Stomach (tissue), 9 donors: ENCODE measurements around the gene SCCPDH. TPM values are rescaled to one million over a fixed set of nuclear protein-coding genes. Genes with fewer than 3 reads are reported as not detected.
A peak's percentile ranks its signal among the peaks of the same experiment; 100 is the strongest.

Source experiments
- DNase-seq, 2 donors: peaks; one replicate each; pipeline versions ENCODE4 v3.0.0 to v3.0.0-alpha.2; 2013 to 2019
- H3K27ac ChIP-seq, 5 donors: fragments of 200-600 bp in 4 of 5; sonication (generic) in 4 of 5; one replicate each; pipeline ENCODE4 v1.5.1; 2013 to 2019; ENCODE audit warnings: mild to moderate bottlenecking in 1 of 5, moderate library complexity in 1 of 5
- H3K27me3 ChIP-seq, 3 donors: fragments of 200-600 bp; sonication (generic); one replicate each; pipeline ENCODE4 v1.5.1; 2017 to 2019; ENCODE audit warnings: mixed run types in 1 of 3
- H3K36me3 ChIP-seq, 4 donors: fragments of 200-600 bp; sonication (generic); 1 replicate in 3 of 4; 2 replicates in 1 of 4; pipeline ENCODE4 v1.5.1; 2016 to 2019
- H3K4me1 ChIP-seq, 4 donors: fragments of 200-600 bp; sonication (generic); one replicate each; pipeline ENCODE4 v1.5.1; 2016 to 2019
- H3K4me3 ChIP-seq, 4 donors: fragments of 200-600 bp; sonication (generic) in 3 of 4; one replicate each; pipeline ENCODE4 v1.5.1; 2016 to 2019; ENCODE audit warnings: mild to moderate bottlenecking in 1 of 4
- H3K9me3 ChIP-seq, 4 donors: fragments of 200-600 bp; sonication (generic); one replicate each; pipeline ENCODE4 v1.5.1; 2016 to 2019
- CTCF ChIP-seq, 7 experiments: fragments of 450-650 bp in 4 of 7; fragments of 200-600 bp in 3 of 7; sonication (generic) in 3 of 7; IDR thresholded peaks; one replicate each; pipeline ENCODE4 v1.5.1; 2016 to 2019; ENCODE audit warnings: antibody characterized with exemption in 7 of 7, control low read depth in 2 of 7, mild to moderate bottlenecking in 1 of 7
- EP300 ChIP-seq: sonication (generic); formaldehyde crosslinking; IDR thresholded peaks from one replicate; pipeline ENCODE4 v1.6.1; 2017; ENCODE audit warnings: antibody characterized with exemption
- POLR2A ChIP-seq, 4 donors: fragments of 450-650 bp; IDR thresholded peaks; one replicate each; pipeline ENCODE4 v1.6.1; 2016; ENCODE audit warnings: antibody characterized with exemption in 4 of 4, control low read depth in 2 of 4, mild to moderate bottlenecking in 1 of 4, moderate library complexity in 1 of 4
- POLR2AphosphoS5 ChIP-seq, 3 donors: sonication (generic); formaldehyde crosslinking; IDR thresholded peaks; one replicate each; pipeline ENCODE4 v1.6.1; 2016; ENCODE audit warnings: antibody characterized with exemption in 3 of 3
- WGBS, 5 donors: extraction: QIAGEN DNeasy Blood & Tissue Kit in 3 of 5; methylation state at CpG; one replicate each; pipeline versions ENCODE4 v1.1.5 to v1.1.7; 2013 to 2018; 5-methylcytosine and 5-hydroxymethylcytosine counted together
- intact Hi-C: fragments of 100-400 bp; cut with DNase I; formaldehyde crosslinking; loops from one replicate; pipeline ENCODE4 v1.15.1; 2023; ENCODE audit warnings: low total_unique reads
- polyA plus RNA-seq, 3 donors: library from polyadenylated mRNA; stranded (reverse); fragments of 200-250 nt; gene quantifications; one replicate each; pipeline ENCODE4 v1.2.3, GENCODE V29; 2013
- total RNA-seq, 5 donors: library from RNA; depleted of rRNA; stranded (reverse); fragments of >200 nt; gene quantifications; one replicate each; pipeline versions ENCODE4 v1.1.0 to v1.2.3, GENCODE V29; 2014 to 2016
- donor health status: healthy with polysubstance abuse.
- donor health status: Bipolar disorder and iron deficiency.
- donor health status: healthy.

SCCPDH gene
- total and polyA plus RNA-seq, 8 donors, result 13.4 to 66.3 (median 20.7) TPM

DNA sequence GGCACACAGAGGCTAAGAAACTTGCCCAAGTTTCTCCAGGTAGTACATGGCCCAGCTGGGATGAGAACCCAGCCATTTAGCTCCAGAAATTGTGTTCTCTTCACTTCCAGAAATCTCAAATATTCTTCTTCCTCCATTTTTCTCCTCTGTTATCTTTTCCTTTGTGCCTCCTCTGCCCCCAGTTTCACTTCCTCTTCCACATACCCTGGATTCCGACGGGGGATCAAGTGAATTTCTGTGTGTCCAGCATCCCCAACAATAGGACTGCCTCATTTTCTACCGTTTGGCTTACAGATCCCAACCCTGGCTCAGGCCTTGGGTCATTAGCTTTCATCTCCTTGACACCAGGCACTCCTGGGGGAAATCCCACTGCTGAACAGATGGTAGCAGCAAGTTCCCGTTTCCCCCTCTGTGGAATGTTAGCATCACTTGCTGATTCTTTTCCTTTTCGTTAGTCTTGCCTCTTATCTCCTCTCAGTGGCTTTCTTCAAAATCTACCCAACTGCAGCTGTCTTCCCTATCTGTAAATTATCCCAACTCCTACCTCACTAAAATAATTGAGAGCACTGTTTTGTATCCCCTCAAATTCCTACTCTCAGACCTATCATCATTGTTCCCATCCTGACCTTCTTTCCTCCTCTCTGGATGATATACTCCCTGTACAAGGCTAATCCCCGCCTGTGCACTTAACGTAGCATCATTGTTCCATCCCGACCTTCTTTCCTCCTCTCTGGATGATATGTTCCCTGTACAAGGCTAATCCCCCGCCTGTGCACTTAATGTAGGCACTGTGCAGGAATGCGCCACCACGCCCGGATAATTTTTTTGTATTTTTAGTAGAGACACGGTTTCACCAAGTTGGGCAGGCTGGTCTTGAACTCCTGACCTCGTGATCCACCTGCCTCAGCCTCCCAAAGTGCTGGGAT, 36.5 kb downstream of the SCCPDH start:
- DNase-seq, result no peak
- no peaks in the 10 kb centered on the region for H3K27me3 ChIP-seq
- H3K4me3 ChIP-seq, result no peak overlapping the region
- no peaks in the 10 kb centered on the region for H3K4me1 ChIP-seq
- no peak for TF ChIP-seq EP300
- no peak for TF ChIP-seq POLR2AphosphoS5 (IDR thresholded peaks at IDR 0.05)
- no peak for TF ChIP-seq POLR2A (IDR thresholded peaks at IDR 0.05)
- no peak for TF ChIP-seq CTCF (IDR thresholded peaks at IDR 0.05)
- no peak overlapping the region for H3K27ac ChIP-seq
- WGBS, 5 donors, result 83 to 89% (median 86%) methylated on average over 14 of the region's 14 CpGs
- H3K9me3 ChIP-seq, result no peaks in the 10 kb centered on the region
- intact Hi-C loops, result no loop called here
- H3K36me3 ChIP-seq, result peaks cover 2 to 64% (median 59%) of the 10 kb centered on the region in 4 donors

DNA sequence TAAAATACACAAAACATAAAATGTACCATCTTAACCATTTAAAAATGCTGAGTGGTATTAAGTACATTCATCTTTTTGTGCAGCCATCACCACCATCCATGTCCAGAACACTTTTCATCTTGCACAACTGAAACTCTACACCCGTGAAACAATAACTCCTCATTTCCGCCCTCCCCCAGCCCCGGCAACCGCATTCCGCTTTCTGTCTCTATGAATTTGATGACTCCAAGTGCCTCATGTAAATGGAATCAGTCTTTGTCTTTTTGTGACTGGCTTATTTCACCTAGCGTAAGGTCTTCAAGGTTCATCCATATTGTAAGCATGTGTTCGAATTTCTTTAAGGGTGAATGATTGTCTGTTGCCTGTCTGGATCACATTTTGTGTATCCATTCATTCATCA, 37.2 kb downstream of the SCCPDH start:
- Histone ChIP-seq H3K36me3 (peaks cover 7 to 71% (median 65%) of the 10 kb centered on the region in 4 donors), H3K4me3 (no peak overlapping the region), H3K4me1 (no peaks in the 10 kb centered on the region), H3K27ac (no peak overlapping the region), H3K27me3 (no peaks in the 10 kb centered on the region), H3K9me3 (no peaks in the 10 kb centered on the region)
- DNase-seq, result no peak
- intact Hi-C loops, result no loop called here
- 92 to 96% (median 94%) methylated on average over 7 of the region's 7 CpGs for WGBS, 5 donors
- no peak for TF ChIP-seq POLR2AphosphoS5 (IDR thresholded peaks at IDR 0.05)
- TF ChIP-seq EP300, result no peak
- no peak for TF ChIP-seq CTCF (IDR thresholded peaks at IDR 0.05)
- no peak for TF ChIP-seq POLR2A (IDR thresholded peaks at IDR 0.05)

- 66 to 77% (median 71%) methylated on average over 3 of the region's 3 CpGs for WGBS, 5 donors
- Histone ChIP-seq H3K4me3 (no peak overlapping the region), H3K27ac (no peak overlapping the region), H3K36me3 (peaks cover 4 to 83% (median 80%) of the 10 kb centered on the region in 4 donors), H3K4me1 (peaks cover 0 to 6% (median 0%) of the 10 kb centered on the region in 4 donors), H3K27me3 (no peaks in the 10 kb centered on the region), H3K9me3 (no peaks in the 10 kb centered on the region)
- no peak for DNase-seq
- intact Hi-C loops, result no loop called here
- no peak for TF ChIP-seq POLR2AphosphoS5 (IDR thresholded peaks at IDR 0.05)
- no peak for TF ChIP-seq POLR2A (IDR thresholded peaks at IDR 0.05)
- TF ChIP-seq CTCF (IDR thresholded peaks at IDR 0.05), result no peak
- no peak for TF ChIP-seq EP300
Observed at GRCh38 chr1:246765521-246765920, 41.3 kb downstream of the SCCPDH start.

- H3K36me3 ChIP-seq, result peaks cover 4 to 77% (median 75%) of the 10 kb centered on the region in 4 donors
- TF ChIP-seq EP300 (no peak), POLR2AphosphoS5 (IDR thresholded peaks at IDR 0.05) (no peak), CTCF (IDR thresholded peaks at IDR 0.05) (no peak), POLR2A (IDR thresholded peaks at IDR 0.05) (no peak)
- intact Hi-C loops, result no loop called here
- DNase-seq, result no peak
- H3K9me3 ChIP-seq, result no peaks in the 10 kb centered on the region
- H3K27me3 ChIP-seq, result no peaks in the 10 kb centered on the region
- peaks cover 0 to 6% (median 0%) of the 10 kb centered on the region in 4 donors for H3K4me1 ChIP-seq
- H3K4me3 ChIP-seq, result no peak overlapping the region
- peak overlapping the region in 4 of 5 donors; percentile 44 to 84 (median 64) for H3K27ac ChIP-seq
- 83 to 87% (median 85%) methylated on average over 11 of the region's 11 CpGs for WGBS, 5 donors
Observed at GRCh38 chr1:246768403-246769020, 44.3 kb downstream of the SCCPDH start.
